Middle frontal gyrus (tissue), 1 donor: ENCODE measurements around the gene CUX1.

Experiments used
- DNase-seq: peaks from one replicate; pipeline ENCODE4 v3.0.0-alpha.2; 2015; ENCODE audit warnings: low spot score; ENCODE audit errors: extremely low spot score

The CUX1 gene

GRCh38 chr7:102258749-102259107 is 441.3 kb downstream of the CUX1 start:
- DNase-seq, result no peak

DNA sequence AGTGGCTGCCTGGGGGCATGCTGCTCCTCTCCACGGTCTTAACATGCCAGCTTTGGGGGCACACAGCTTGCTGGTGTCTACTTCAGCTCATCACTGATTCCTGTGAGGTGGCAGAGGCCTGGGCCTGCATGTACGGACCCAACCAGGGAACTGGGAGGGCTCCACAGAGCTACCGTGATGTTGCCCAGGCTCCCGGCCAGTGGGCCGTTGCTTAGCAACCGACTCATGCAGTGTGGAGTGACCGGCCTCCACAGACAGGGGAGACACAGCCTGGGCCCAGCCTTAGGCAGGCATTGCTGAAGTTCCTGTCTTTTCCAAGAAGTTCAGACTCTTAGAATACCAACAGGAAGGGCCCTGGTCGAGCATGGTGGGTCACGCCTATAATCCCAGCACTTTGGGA is 443.4 kb downstream of the CUX1 start:
- DNase-seq, result no peak

- DNase-seq, result no peak
These were observed 444.0 kb downstream of the CUX1 start for GRCh38 chr7:102261451-102261850.

DNA sequence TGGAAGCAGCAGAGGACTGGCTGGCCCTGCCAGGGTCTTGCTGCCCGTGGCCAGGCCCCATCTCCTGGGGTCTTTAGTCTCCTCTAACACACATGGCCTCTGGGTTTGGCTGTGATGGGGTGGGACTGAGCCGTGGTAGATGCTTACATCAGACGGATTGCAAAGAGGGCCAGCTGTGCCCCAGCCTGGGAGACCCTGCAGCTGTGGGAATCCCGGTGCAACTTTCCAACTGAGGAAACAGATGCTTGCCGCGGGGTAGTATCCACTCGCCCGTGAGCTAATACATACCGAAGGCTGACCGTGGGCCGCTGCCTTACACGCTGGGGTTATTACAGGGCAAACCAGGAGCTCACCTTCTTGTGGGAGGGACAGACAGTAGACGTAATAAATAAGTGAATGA is 445.1 kb downstream of the CUX1 start:
- no peak for DNase-seq

GRCh38 chr7:102264367-102264891 is 447.0 kb downstream of the CUX1 start:
- no peak for DNase-seq

DNA sequence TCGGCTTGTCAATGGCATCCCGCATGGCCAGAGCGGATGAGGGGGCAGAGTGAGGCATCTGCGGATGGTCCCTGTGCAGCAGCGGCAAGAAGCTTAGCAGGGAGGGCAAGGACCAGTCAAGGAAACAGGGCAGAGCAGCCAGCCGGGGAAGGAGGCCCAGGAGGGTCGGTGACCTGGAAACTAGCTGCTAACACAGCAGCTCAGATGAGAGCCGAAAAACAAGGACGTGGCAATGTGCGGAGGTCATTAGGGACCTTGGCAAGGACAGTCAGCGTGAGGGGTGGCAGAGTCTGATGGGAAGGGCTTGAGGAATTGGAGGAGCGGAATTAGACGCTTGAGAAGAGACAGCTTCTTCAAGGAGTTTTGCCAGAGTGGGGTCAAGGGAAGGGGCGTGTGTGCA is 449.1 kb downstream of the CUX1 start:
- no peak for DNase-seq

GRCh38 chr7:102268635-102269034 is 451.2 kb downstream of the CUX1 start:
- no peak for DNase-seq

DNA sequence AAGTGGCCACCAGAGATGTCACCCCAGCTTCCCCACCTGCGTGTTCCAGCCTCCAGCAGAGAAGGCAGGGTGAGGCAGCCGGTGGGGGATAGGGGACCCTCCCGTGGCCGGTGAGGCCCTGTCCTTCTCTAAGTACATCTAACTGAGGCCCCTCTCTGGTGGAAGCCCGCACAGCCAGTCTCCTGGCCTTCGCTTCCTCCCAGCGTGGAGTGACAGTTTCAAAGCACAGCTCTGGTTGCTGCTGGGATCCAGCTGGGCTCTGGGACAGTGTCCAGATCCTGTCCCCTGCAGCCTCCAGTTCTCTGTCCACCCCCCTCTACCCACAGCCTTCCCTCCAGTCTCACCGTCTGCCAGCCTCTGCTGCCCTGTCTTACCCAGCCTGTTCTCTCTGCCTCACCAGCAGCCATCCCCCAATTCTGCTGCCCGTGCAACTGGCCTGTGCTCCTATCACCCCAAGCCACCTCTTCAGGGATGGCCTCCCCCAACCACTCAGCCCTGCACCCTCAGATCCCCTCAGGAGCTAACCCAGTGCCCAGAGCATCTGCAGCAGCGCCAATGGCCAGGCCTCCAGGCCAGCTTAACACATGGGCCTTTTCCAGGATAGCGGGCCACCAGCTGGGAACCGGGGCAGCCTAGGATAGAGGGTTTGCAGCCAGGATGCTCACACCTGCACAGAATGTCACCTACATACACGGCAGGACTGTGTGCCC is 452.9 kb downstream of the CUX1 start:
- DNase-seq, result no peak

- no peak for DNase-seq
These were observed 453.9 kb downstream of the CUX1 start for GRCh38 chr7:102271158-102271798.

GRCh38 chr7:102272075-102272916 is 454.9 kb downstream of the CUX1 start:
- peak; percentile 66 for DNase-seq

GRCh38 chr7:102272917-102273748 is 455.7 kb downstream of the CUX1 start:
- DNase-seq, result no peak

DNA sequence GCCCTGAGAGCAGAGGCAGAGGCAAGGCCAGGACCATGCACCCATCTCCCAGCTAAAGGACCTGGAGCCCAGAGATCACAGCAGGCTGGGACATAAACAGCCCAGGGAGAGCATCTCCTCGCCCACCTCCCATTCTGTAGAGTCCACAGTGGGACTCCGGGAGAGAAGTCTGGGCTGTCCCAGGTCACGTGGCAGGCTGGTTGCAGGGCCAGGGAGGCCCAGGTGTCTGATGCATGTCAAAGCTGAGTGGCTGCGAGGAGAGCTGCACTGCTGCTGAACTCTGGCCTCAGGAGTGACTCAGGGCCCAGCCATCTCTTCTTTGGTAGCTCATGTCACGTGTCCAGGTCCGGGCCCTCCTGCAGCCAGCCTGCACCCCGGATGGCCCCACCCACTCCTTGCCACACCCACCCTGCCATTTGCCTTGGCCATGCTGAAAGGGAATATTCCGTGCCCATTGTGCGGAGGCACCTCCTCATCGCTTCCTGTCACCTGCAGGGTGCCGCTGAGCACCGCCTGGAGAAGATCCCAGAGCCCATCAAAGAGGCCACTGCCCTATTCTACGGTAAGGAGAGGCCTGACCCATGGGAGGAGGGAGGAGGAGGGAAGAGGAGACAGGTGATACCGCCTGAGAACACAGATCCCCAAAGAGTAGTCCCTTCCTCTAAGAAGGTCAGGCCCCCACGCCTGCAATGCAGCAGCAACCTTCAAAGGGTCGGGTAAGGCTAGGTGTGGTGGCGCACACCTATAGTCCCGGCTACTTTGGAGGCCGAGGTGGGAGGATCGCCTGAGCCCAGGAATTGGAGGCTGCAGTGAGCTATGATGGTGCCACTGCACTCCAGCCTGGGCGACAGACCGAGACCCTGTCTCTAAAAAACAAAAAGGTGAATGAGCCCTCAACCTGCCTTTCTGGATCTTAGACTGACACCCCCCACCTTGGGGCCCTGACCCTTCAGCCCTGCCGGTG is 456.6 kb downstream of the CUX1 start:
- DNase-seq, result no peak

DNA sequence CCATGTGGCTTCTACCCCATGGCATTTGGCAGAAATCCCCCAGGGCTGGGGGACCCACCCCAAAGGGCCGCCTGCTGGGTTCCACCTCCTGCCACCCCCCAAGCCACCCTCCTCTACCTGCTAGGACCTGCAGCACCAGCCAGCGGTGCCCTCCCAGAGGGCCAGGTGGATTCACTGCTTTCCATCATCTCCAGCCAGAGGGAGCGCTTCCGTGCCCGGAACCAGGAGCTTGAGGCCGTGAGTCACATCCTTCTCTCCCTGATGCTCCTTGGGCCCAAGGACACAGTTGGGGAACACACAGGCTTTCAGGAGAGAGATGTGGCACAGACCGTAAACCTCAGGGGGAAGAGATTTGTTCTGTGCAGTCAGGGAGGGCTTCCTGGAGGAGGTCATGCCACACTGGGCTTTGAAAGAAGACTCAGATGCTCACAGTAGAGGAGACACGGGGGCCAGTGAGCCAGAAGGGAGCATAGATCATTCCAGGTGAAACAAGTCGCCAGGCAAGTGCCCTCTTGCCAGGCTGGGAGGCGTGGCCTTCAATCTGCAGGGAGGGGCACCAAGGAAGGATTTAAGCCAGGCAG is 457.8 kb downstream of the CUX1 start:
- no peak for DNase-seq

DNA sequence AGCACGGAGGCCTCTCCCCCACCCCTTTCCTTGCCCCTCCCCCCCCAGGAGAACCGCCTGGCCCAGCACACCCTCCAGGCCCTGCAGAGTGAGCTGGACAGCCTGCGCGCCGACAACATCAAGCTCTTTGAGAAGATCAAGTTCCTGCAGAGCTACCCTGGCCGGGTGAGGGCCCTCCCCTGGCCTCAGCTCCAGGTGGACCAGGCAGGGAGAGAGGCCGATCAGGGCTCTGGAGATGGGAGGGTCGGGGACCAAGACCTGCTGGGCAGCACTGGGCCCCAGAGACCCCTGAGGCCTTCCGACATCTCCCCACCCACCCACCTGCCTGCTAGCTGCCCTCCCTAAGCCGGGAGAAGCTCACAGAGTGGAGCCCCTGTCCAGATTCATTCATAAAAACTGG is 460.5 kb downstream of the CUX1 start:
- DNase-seq, result no peak

GRCh38 chr7:102279537-102280400 is 462.3 kb downstream of the CUX1 start:
- DNase-seq, result no peak

DNA sequence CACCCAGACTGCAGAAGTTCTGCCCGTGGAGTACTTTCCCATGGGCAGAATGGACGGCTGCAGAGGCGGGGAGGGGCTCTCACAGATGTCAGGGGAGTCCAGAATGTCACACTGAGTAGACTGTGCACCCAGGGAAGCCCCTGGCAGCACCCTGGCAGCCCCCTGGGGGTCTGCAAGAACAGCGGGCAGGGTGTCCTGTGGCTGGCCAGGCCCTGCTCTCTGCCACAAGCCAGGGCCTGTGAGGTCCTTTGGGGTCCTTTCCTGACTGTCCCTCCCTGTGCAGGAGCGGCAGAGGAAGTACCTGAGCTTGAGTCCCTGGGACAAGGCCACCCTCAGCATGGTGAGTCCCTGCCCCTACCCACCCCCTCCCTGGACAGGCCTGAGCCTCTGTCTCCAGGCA is 463.1 kb downstream of the CUX1 start:
- DNase-seq, result no peak

DNA sequence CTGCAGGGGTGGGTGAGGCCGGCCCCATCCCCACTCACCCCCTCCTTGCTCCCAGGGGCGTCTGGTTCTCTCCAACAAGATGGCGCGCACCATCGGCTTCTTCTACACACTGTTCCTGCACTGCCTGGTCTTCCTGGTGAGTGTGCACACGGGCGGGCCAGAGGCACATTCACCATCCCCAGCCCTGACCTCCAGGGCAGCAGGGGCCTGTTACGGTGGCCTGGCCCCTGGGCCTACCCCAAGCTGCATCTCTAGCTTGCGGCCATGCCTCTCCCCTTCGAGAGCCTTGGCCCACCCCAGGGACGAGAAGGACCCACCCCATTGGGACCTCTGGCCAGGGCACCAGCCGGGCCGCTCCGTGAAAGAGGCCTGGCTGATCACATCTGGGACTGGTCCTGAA is 464.4 kb downstream of the CUX1 start:
- no peak for DNase-seq

GRCh38 chr7:102282465-102283362 is 465.3 kb downstream of the CUX1 start:
- DNase-seq, result no peak
